HepG2 (cell line): ENCODE results near the gene TLCD5. TPM values are rescaled to one million over a fixed set of nuclear protein-coding genes. Genes with fewer than 3 reads are reported as not detected.

Experiments used
- ARNTL ChIP-seq: sonication (generic); formaldehyde crosslinking; IDR thresholded peaks from 2 replicates; pipeline ENCODE4 v1.4.0; 2020; ENCODE audit warnings: mild to moderate bottlenecking, missing genetic modification reagents
- EEA1 ChIP-seq: sonication (generic); formaldehyde crosslinking; IDR thresholded peaks from 2 replicates; pipeline ENCODE4 v1.5.1; 2020; ENCODE audit warnings: mild to moderate bottlenecking, missing genetic modification reagents, borderline replicate concordance
- JARID2 ChIP-seq: sonication (generic); formaldehyde crosslinking; IDR thresholded peaks from 2 replicates; pipeline ENCODE4 v1.8.1; 2023; ENCODE audit warnings: missing genetic modification reagents, inconsistent platforms; ENCODE audit not compliant: insufficient replicate concordance
- NCOA2 ChIP-seq: sonication (generic); formaldehyde crosslinking; IDR thresholded peaks from 2 replicates; pipeline ENCODE4 v1.8.0; 2022; ENCODE audit warnings: inconsistent platforms
- RXRB ChIP-seq: IDR thresholded peaks from 2 replicates; pipeline ENCODE4 v1.6.1; 2016; ENCODE audit warnings: borderline replicate concordance, missing genetic modification reagents, missing compliant biosample characterization
- SIN3B ChIP-seq: fragments of 150-350 bp; IDR thresholded peaks from 2 replicates; pipeline ENCODE4 v1.6.1; 2014; ENCODE audit warnings: low read length
- ZNF44 ChIP-seq: sonication (generic); formaldehyde crosslinking; IDR thresholded peaks from 2 replicates; pipeline ENCODE4 v1.5.1; 2020; ENCODE audit warnings: mild to moderate bottlenecking, missing genetic modification reagents
- polyA plus RNA-seq, 8 experiments: library from polyadenylated mRNA; depleted of rRNA in 3 of 8; stranded (reverse) in 7 of 8; unstranded in 1 of 8; fragments of >200 nt; fragmentation: Illumina TruSeq in 4 of 8; extraction: Trizol in 4 of 8; gene quantifications; 2 replicates each; pipeline versions ENCODE4 v1.2.1 to v1.2.3, GENCODE V29; 2011 to 2016; ENCODE audit warnings: low read depth in 4 of 8, missing spikeins in 1 of 8, mixed read lengths in 1 of 8; ENCODE audit not compliant: insufficient read depth in 1 of 8
- total RNA-seq, 5 experiments: library from RNA; depleted of rRNA; stranded (reverse); fragments of >200 nt; fragmentation: Illumina TruSeq; extraction: Trizol; gene quantifications; 2 replicates each; pipeline ENCODE4 v1.2.3, GENCODE V29; 2016; ENCODE audit warnings: low read depth in 1 of 5
- TF ChIP-seq, protein P1 (sequence below): IDR thresholded peaks from 2 replicates; pipeline ENCODE4 v1.6.1; 2012; ENCODE audit warnings: low read depth, low read length, improper control_type of control experiment
- TF ChIP-seq, protein P2 (sequence below): sonication (generic); formaldehyde crosslinking; IDR thresholded peaks from 2 replicates; pipeline ENCODE4 v1.8.0; 2022; ENCODE audit warnings: mild to moderate bottlenecking, missing genetic modification reagents; ENCODE audit not compliant: insufficient replicate concordance
- TF ChIP-seq, protein P3 (sequence below): sonication (generic); formaldehyde crosslinking; IDR thresholded peaks from 2 replicates; pipeline ENCODE4 v1.4.0; 2020; ENCODE audit warnings: missing genetic modification reagents, borderline replicate concordance
- TF ChIP-seq, protein P4 (sequence below): sonication (generic); formaldehyde crosslinking; IDR thresholded peaks from 2 replicates; pipeline ENCODE4 v1.4.0; 2020; ENCODE audit warnings: missing genetic modification reagents
- TF ChIP-seq, protein P5 (sequence below): sonication (generic); formaldehyde crosslinking; IDR thresholded peaks from 2 replicates; pipeline ENCODE4 v1.5.1; 2020; ENCODE audit warnings: mild to moderate bottlenecking, moderate library complexity, missing genetic modification reagents
- TF ChIP-seq, protein P6 (sequence below): IDR thresholded peaks from 2 replicates; pipeline ENCODE4 v1.6.1; 2016; ENCODE audit warnings: missing biosample characterization, missing genetic modification reagents, low read depth
- TF ChIP-seq, protein P7 (sequence below): sonication (generic); formaldehyde crosslinking; IDR thresholded peaks from 2 replicates; pipeline ENCODE4 v1.5.0; 2020; ENCODE audit warnings: mild to moderate bottlenecking, missing genetic modification reagents, borderline replicate concordance

TLCD5 gene
- total and polyA plus RNA-seq, 2 of the 13 experiments (the other 11 are each of a cell fraction or from before 2014, with no cell fraction given) = 6.1 to 7.6 TPM

DNA sequence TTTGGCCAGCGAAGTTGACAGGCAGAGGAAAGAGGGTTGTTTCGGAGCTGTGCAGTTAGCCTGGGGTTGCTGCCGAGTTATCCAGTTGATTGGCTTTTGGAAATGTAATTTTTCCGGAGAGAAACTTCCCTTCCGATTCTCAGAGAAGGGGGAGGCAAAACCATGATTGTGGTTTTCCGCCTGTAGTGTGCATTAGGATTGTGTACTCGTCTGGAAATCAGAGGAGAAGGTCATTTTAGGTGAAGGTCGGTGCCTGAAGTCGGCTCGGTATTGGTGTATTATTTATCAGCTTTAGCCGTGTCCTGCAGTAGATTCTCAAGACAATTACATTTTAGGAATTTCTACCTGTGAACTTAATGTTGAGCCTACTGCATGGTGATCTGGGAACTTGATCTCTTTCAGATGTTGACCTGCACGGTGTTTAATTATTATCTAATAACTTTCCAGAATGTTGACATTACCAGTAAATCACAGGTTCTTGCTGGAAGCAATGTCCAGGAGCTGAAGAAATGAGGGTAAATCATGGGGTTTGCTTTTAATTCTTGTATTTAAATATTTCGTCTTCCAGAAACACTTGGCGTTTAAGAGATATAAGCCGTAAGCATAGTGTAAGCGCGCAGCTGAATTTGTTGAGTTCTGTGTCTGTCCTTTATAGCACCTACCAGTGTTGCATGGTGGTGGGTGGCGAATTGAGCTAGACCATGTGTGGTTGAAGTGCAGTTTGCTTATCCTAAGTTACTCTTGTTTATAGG, 12.4 kb downstream of the TLCD5 start (continued):
- TF ChIP-seq, protein P1, sequence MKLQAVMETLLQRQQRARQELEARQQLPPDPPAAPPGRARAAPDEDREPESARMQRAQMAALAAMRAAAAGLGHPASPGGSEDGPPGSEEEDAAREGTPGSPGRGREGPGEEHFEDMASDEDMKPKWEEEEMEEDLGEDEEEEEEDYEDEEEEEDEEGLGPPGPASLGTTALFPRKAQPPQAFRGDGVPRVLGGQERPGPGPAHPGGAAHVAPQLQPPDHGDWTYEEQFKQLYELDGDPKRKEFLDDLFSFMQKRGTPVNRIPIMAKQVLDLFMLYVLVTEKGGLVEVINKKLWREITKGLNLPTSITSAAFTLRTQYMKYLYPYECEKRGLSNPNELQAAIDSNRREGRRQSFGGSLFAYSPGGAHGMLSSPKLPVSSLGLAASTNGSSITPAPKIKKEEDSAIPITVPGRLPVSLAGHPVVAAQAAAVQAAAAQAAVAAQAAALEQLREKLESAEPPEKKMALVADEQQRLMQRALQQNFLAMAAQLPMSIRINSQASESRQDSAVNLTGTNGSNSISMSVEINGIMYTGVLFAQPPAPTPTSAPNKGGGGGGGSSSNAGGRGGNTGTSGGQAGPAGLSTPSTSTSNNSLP = peak; percentile 29
- TF ChIP-seq, protein P2, sequence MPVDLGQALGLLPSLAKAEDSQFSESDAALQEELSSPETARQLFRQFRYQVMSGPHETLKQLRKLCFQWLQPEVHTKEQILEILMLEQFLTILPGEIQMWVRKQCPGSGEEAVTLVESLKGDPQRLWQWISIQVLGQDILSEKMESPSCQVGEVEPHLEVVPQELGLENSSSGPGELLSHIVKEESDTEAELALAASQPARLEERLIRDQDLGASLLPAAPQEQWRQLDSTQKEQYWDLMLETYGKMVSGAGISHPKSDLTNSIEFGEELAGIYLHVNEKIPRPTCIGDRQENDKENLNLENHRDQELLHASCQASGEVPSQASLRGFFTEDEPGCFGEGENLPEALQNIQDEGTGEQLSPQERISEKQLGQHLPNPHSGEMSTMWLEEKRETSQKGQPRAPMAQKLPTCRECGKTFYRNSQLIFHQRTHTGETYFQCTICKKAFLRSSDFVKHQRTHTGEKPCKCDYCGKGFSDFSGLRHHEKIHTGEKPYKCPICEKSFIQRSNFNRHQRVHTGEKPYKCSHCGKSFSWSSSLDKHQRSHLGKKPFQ (CRISPR knock-in tag) = peak; percentile 2
- TF ChIP-seq ARNTL (0 out of 2 replicates have a peak, but pooled peaks have one; percentile 10), EEA1 (no peak), SIN3B (no peak), RXRB (CRISPR knock-in tag) (peak; percentile 95), ZNF44 (CRISPR knock-in tag) (0 out of 2 replicates have a peak, but pooled peaks have one; percentile 44), NCOA2 (peak; percentile 44; the same call in 1 of the 2 replicates), JARID2 (CRISPR knock-in tag) (no peak)
- TF ChIP-seq, protein P3, sequence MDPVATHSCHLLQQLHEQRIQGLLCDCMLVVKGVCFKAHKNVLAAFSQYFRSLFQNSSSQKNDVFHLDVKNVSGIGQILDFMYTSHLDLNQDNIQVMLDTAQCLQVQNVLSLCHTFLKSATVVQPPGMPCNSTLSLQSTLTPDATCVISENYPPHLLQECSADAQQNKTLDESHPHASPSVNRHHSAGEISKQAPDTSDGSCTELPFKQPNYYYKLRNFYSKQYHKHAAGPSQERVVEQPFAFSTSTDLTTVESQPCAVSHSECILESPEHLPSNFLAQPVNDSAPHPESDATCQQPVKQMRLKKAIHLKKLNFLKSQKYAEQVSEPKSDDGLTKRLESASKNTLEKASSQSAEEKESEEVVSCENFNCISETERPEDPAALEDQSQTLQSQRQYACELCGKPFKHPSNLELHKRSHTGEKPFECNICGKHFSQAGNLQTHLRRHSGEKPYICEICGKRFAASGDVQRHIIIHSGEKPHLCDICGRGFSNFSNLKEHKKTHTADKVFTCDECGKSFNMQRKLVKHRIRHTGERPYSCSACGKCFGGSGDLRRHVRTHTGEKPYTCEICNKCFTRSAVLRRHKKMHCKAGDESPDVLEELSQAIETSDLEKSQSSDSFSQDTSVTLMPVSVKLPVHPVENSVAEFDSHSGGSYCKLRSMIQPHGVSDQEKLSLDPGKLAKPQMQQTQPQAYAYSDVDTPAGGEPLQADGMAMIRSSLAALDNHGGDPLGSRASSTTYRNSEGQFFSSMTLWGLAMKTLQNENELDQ (CRISPR knock-in tag) = no peak
- TF ChIP-seq, protein P4, sequence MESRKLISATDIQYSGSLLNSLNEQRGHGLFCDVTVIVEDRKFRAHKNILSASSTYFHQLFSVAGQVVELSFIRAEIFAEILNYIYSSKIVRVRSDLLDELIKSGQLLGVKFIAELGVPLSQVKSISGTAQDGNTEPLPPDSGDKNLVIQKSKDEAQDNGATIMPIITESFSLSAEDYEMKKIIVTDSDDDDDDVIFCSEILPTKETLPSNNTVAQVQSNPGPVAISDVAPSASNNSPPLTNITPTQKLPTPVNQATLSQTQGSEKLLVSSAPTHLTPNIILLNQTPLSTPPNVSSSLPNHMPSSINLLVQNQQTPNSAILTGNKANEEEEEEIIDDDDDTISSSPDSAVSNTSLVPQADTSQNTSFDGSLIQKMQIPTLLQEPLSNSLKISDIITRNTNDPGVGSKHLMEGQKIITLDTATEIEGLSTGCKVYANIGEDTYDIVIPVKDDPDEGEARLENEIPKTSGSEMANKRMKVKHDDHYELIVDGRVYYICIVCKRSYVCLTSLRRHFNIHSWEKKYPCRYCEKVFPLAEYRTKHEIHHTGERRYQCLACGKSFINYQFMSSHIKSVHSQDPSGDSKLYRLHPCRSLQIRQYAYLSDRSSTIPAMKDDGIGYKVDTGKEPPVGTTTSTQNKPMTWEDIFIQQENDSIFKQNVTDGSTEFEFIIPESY (CRISPR knock-in tag) = no peak
- TF ChIP-seq, protein P5, sequence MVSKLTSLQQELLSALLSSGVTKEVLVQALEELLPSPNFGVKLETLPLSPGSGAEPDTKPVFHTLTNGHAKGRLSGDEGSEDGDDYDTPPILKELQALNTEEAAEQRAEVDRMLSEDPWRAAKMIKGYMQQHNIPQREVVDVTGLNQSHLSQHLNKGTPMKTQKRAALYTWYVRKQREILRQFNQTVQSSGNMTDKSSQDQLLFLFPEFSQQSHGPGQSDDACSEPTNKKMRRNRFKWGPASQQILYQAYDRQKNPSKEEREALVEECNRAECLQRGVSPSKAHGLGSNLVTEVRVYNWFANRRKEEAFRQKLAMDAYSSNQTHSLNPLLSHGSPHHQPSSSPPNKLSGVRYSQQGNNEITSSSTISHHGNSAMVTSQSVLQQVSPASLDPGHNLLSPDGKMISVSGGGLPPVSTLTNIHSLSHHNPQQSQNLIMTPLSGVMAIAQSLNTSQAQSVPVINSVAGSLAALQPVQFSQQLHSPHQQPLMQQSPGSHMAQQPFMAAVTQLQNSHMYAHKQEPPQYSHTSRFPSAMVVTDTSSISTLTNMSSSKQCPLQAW (CRISPR knock-in tag) = 0 out of 2 replicates have a peak, but pooled peaks have one; percentile 15
- TF ChIP-seq, protein P6, sequence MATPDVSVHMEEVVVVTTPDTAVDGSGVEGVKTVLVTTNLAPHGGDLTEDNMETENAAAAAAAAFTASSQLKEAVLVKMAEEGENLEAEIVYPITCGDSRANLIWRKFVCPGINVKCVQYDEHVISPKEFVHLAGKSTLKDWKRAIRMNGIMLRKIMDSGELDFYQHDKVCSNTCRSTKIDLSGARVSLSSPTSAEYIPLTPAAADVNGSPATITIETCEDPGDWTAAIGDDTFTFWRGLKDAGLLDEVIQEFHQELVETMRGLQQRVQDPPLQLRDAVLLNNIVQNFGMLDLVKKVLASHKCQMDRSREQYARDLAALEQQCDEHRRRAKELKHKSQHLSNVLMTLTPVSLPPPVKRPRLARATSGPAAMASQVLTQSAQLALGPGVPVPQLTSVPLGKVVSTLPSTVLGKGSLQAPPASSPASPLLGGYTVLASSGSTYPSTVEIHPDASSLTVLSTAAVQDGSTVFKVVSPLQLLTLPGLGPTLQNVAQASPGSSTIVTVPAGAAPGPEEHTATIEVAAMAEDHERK (CRISPR knock-in tag) = no peak
- TF ChIP-seq, protein P7, sequence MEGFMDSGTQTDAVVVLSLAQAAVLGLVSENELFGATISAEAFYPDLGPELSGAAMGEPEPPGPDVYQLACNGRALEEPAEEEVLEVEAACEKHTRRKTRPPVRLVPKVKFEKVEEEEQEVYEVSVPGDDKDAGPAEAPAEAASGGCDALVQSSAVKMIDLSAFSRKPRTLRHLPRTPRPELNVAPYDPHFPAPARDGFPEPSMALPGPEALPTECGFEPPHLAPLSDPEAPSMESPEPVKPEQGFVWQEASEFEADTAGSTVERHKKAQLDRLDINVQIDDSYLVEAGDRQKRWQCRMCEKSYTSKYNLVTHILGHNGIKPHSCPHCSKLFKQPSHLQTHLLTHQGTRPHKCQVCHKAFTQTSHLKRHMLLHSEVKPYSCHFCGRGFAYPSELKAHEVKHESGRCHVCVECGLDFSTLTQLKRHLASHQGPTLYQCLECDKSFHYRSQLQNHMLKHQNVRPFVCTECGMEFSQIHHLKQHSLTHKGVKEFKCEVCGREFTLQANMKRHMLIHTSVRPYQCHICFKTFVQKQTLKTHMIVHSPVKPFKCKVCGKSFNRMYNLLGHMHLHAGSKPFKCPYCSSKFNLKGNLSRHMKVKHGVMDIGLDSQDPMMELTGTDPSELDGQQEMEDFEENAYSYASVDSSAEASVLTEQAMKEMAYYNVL (CRISPR knock-in tag) = peak; percentile 41; the same call in 1 of the 2 replicates
